NAMALWA (cell line): ENCODE results near the gene EPHA5.

Experiments used
- DNase-seq: peaks from one replicate; pipeline ENCODE4 v3.0.0-alpha.2; 2015; ENCODE audit warnings: low spot score

Gene EPHA5

GRCh38 chr4:65624651-65625050 is 45.6 kb downstream of the EPHA5 start:
- DNase-seq = no peak

- no peak for DNase-seq
Observed at GRCh38 chr4:65623506-65623905, 46.8 kb downstream of the EPHA5 start.

DNA sequence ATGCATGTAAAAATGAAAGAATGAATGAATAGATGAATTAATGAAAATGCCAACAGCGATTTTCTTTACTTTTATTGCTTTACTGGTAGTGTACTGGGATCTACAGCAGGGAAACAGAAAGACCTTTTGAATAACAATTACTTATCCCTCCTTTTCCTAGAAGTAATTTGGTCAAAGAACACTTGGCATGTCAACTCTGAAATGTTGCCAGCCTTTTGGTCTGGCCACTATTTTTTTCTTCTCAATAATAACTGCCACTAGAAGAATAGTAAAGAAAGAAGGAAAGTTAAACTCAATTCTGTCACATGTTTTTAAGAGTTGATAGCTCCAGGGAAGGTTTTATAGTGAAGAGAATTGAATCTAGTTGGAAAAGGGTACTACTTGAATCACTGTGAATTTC is 52.9 kb downstream of the EPHA5 start:
- DNase-seq = no peak

DNA sequence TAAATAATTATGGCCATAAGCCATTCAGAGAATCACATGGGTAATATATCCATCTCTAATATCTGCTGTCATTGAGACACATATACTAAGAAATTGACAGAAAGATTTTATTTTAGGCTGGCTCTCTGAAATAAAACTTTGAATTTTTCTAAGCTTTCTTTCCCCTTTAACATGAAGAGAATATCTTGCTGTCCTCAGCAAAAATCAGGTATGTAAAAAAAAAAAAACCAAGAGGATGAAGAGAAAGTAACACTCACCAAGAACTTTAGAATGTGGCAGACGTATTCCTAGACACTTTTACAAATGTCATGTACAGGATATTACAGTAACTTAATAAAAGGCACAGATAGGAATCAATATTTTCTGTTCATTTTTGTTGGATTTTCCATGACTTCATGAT is 65.8 kb downstream of the EPHA5 start:
- DNase-seq = no peak

DNA sequence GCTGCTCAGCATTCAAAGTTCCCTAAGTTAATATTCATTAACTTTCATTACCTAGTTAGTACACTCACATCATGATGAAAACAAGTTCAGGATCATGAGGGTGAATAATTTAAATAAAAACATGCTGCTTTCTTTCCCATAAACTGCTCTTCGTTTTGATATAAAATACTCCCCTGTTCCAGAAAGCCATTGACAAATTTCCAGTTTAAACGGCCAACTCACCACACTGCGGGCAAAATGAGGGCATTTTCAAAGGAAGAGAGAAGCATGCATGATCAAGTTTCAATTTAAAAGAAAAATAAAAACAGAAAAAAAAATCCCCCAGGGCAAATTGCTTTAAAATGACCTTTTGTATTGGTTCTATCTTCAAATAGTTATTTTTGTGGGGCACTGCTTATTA is 69.6 kb downstream of the EPHA5 start:
- DNase-seq = no peak

- no peak for DNase-seq
Observed at GRCh38 chr4:65599340-65599739, 70.9 kb downstream of the EPHA5 start.

- DNase-seq = no peak
Observed at GRCh38 chr4:65597697-65598096, 72.6 kb downstream of the EPHA5 start.

- no peak for DNase-seq
Observed at GRCh38 chr4:65592089-65592488, 78.2 kb downstream of the EPHA5 start.

- DNase-seq = no peak
Observed at GRCh38 chr4:65589921-65590320, 80.4 kb downstream of the EPHA5 start.

GRCh38 chr4:65589331-65589730 is 81.0 kb downstream of the EPHA5 start:
- no peak for DNase-seq

DNA sequence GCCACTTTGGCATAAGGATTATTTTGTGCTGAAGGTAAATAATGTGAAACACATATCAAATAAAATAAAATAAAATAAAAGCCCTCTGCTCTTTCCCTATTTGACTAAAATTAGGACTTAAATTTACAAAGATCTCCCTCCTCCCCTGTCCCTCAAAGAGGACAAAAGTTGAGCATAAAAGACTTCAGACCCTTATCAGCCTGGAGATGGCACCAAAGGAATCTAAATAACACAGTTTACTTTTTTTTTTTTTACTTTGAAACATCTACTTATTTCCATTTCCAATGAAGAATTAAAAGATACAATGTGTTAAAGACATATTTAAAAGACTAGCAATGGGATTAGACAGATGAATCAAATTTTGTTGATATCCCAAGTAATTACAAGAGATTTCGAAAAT is 89.7 kb downstream of the EPHA5 start:
- DNase-seq = no peak

- no peak for DNase-seq
Observed at GRCh38 chr4:65566473-65566872, 103.8 kb downstream of the EPHA5 start.

- no peak for DNase-seq
Observed at GRCh38 chr4:65561164-65561563, 109.1 kb downstream of the EPHA5 start.

- DNase-seq = no peak
Observed at GRCh38 chr4:65559270-65559669, 111.0 kb downstream of the EPHA5 start.

DNA sequence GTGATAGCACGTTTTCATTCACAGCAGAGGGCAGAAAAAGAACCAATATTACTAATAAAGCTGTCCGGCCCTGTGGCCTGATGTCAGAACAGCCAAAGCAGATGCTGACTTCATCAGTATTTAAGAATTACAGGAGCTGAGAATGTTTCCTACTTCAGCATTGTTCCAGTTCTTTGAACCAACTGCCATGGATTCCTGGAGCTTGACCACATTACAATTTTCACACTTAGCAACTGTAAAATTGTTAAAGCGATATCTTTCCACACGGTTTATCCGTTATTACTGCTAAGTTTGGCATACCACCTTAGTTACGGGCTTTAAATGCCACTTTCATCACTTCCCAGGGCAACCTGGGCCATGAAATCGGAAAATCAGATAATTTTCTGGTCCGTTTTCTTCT is 118.2 kb downstream of the EPHA5 start:
- no peak for DNase-seq

GRCh38 chr4:65550500-65550899 is 119.8 kb downstream of the EPHA5 start:
- DNase-seq = no peak

GRCh38 chr4:65546882-65547416 is 123.3 kb downstream of the EPHA5 start:
- DNase-seq = no peak

DNA sequence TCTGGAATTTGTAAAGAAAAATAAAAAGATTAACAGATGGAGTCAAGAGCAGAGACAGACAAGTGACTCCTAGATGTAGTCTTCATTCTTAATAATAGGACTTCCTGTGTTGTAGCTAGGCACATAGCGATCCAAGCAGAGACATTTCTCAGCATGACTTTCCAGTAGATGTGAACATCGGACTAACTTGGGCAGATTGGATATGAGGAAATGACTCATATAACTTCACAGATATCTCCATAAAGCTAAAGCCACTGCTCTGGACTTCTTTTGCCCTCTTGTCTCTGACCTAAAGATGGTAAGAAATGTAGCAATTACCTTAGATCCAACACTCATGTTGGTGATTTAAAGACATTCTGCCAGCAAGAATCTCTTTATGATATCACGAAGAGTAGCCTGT is 131.7 kb downstream of the EPHA5 start:
- no peak for DNase-seq

DNA sequence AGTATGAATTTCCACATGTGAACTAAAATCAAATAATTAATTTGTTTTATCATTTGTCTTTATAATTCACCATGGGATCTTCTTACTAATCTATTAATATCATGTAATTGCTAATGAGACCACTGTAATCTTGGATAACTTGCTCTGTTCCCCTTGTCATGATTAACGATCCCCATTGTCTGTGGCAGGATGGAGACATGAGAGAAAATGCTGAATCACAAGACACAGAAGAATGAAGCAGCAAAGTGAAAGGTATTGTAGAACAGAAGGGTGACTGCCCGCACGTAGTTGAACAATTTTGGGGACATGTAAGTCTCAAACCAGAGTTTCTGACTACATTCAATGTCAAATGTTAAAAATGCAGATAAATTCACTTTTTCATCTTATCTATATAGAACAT is 135.2 kb downstream of the EPHA5 start:
- DNase-seq = no peak

GRCh38 chr4:65521666-65522065 is 148.6 kb downstream of the EPHA5 start:
- DNase-seq = no peak

- DNase-seq = no peak
Observed at GRCh38 chr4:65515646-65516045, 154.6 kb downstream of the EPHA5 start.

DNA sequence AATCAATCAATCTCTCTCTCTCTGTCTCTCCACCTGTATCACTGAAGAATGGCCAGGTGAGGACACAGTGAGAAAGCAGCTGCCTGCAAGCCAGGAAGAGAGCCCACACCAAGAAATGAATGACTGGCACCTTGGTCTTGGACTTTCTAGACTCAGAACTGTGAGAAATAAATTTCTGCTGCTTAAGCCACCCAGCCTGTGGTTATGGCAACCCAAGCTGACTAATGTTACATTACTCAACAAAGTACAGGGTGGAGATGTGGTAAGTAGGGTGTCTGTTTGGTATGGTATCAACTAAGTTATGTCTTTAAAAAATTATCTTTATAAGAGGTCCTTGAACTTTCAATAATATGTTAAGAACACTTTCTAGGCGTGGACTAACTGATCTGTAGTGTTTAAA is 159.3 kb downstream of the EPHA5 start:
- DNase-seq = no peak

DNA sequence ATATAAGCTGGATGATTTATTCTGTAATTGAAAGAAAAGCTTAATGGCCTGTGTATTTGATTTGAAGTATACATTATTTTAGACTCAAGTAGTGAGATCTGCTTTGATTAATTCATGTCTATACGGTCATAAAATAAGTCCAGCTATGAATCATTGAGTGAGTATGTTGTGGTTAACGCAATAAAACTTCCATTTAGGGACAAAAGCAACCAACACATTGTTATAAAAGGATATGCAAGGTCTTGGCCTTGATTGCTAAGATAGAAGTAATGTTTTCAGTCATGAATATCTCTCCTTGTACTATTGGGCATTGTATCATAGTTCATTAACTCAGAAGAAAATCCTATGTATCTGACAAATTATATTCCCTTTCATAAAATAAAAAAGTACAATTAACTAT is 162.1 kb downstream of the EPHA5 start:
- no peak for DNase-seq

- DNase-seq = no peak
Observed at GRCh38 chr4:65502131-65502701, 168.1 kb downstream of the EPHA5 start.

GRCh38 chr4:65498606-65499005 is 171.7 kb downstream of the EPHA5 start:
- DNase-seq = no peak
